GM10248 (cell line): ENCODE data around the gene HCLS1.

ENCODE experiments used
- CTCF ChIA-PET: fragments of 300-600 bp; sonication (Branson Sonifier 250); formaldehyde crosslinking; extraction: SDS; loops from one replicate; lab custom pipeline; 2021; ENCODE audit warnings: antibody characterized with exemption; lab: Yijun Ruan, JAX
- POLR2A ChIA-PET: fragments of 350-650 bp; sonication (Branson Sonifier 250); formaldehyde crosslinking; extraction: SDS; loops from one replicate; lab custom pipeline; 2020; ENCODE audit warnings: antibody characterized with exemption; lab: Yijun Ruan, JAX
- DNase-seq: peaks from one replicate; pipeline ENCODE4 v3.0.0; 2012; ENCODE audit errors: extremely low spot score
- CTCF ChIP-seq: IDR thresholded peaks from 2 replicates; pipeline ENCODE4 v1.5.1; 2012; ENCODE audit warnings: mild to moderate bottlenecking, low read depth; ENCODE audit errors: extremely low read depth, missing control alignments, control extremely low read depth

HCLS1 gene

GRCh38 chr3:121681792-121682191 is 21.1 kb upstream of the HCLS1 start:
- ChIA-PET POLR2A (interaction anchor here (0.7 to 1.2 kb wide), 2 partner anchors 9 to 21 kb away, joined by 3 to 4 read pairs; partner anchors contain the start of gene HCLS1), CTCF (interaction anchor here (0.9 to 2.9 kb wide), 9 partner anchors 10 to 667 kb away, joined by 3 to 19 read pairs (median 3); no protein-coding TSS in a partner anchor)
- TF ChIP-seq CTCF, result no peak
- DNase-seq, result no peak

- POLR2A ChIA-PET, result no interaction called here
- TF ChIP-seq CTCF, result no peak
- CTCF ChIA-PET, result interaction anchor here (0.9 to 2.0 kb wide), 5 partner anchors 10 to 645 kb away, joined by 3 to 5 read pairs (median 3); no protein-coding TSS in a partner anchor
- DNase-seq, result no peak
Measured at GRCh38 chr3:121677141-121677540, 16.4 kb upstream of the HCLS1 start.

GRCh38 chr3:121670676-121671075 is 10.0 kb upstream of the HCLS1 start:
- TF ChIP-seq CTCF, result no peak
- ChIA-PET CTCF (interaction anchor here (1.2 to 3.2 kb wide), 4 partner anchors 10 to 31 kb away, joined by 3 to 12 read pairs (median 6); partner anchors contain the start of gene HCLS1), POLR2A (no interaction called here)

GRCh38 chr3:121667333-121667732 is 6.6 kb upstream of the HCLS1 start:
- ChIA-PET CTCF (interaction anchor here (1.2 to 1.4 kb wide), 3 partner anchors 10 to 18 kb away, joined by 3 to 4 read pairs (median 3); no protein-coding TSS in a partner anchor), POLR2A (no interaction called here)
- no peak for TF ChIP-seq CTCF
- no peak for DNase-seq

More at GRCh38 chr3:121670676-121671075, 10.0 kb upstream of the HCLS1 start:
- DNase-seq, result no peak

GRCh38 chr3:121665488-121665887 is 4.8 kb upstream of the HCLS1 start:
- ChIA-PET POLR2A (no interaction called here), CTCF (no interaction called here)
- no peak for TF ChIP-seq CTCF
- no peak for DNase-seq

- POLR2A ChIA-PET, result no interaction called here
- CTCF ChIA-PET, result interaction anchor here (0.9 kb wide), 1 partner anchor 11 kb away, joined by 3 read pairs; no protein-coding TSS in a partner anchor
- no peak for DNase-seq
- TF ChIP-seq CTCF, result no peak
Measured at GRCh38 chr3:121663171-121663847, 2.6 kb upstream of the HCLS1 start.
